AG08396 (cell line): ENCODE data around the gene KIRREL3.
A peak's percentile ranks its signal among the peaks of the same experiment; 100 is the strongest.

Experiments
- DNase-seq: peaks from one replicate; pipeline ENCODE4 v3.0.0; 2012; ENCODE audit warnings: low spot score, mixed read lengths

The KIRREL3 gene

GRCh38 chr11:126488591-126489370 lies 511.8 kb downstream of the KIRREL3 start:
- no peak for DNase-seq

- DNase-seq: no peak
These were observed 512.9 kb downstream of the KIRREL3 start for GRCh38 chr11:126487711-126488110.

GRCh38 chr11:126485986-126486635 lies 514.5 kb downstream of the KIRREL3 start:
- DNase-seq: no peak

- peak; percentile 66 for DNase-seq
These were observed 515.4 kb downstream of the KIRREL3 start for GRCh38 chr11:126485021-126485792.

- no peak for DNase-seq
These were observed 516.3 kb downstream of the KIRREL3 start for GRCh38 chr11:126484266-126484665.

- no peak for DNase-seq
These were observed 516.9 kb downstream of the KIRREL3 start for GRCh38 chr11:126483621-126484195.

GRCh38 chr11:126482586-126483108 lies 517.9 kb downstream of the KIRREL3 start:
- DNase-seq: no peak

GRCh38 chr11:126481303-126481680 lies 519.3 kb downstream of the KIRREL3 start:
- no peak for DNase-seq

GRCh38 chr11:126480410-126481302 lies 519.9 kb downstream of the KIRREL3 start:
- DNase-seq: peak; percentile 92

- no peak for DNase-seq
These were observed 520.6 kb downstream of the KIRREL3 start for GRCh38 chr11:126480015-126480409.

- no peak for DNase-seq
These were observed 521.2 kb downstream of the KIRREL3 start for GRCh38 chr11:126479178-126479930.

GRCh38 chr11:126478466-126478865 lies 522.1 kb downstream of the KIRREL3 start:
- no peak for DNase-seq

- DNase-seq: no peak
These were observed 522.9 kb downstream of the KIRREL3 start for GRCh38 chr11:126477535-126478305.

- no peak for DNase-seq
These were observed 523.6 kb downstream of the KIRREL3 start for GRCh38 chr11:126476977-126477376.

- DNase-seq: no peak
These were observed 524.2 kb downstream of the KIRREL3 start for GRCh38 chr11:126476266-126476924.

GRCh38 chr11:126475014-126475991 lies 525.3 kb downstream of the KIRREL3 start:
- no peak for DNase-seq

- no peak for DNase-seq
These were observed 526.4 kb downstream of the KIRREL3 start for GRCh38 chr11:126474220-126474619.

GRCh38 chr11:126473269-126473668 lies 527.3 kb downstream of the KIRREL3 start:
- DNase-seq: no peak
